GM23338 (cell line): Measurements from ENCODE around the gene TNFRSF11A. TPM values are rescaled to one million over a fixed set of nuclear protein-coding genes. Genes with fewer than 3 reads are reported as not detected.

Source experiments
- ATAC-seq: fragments of 200-7000 bp; cut with Tn5 transposase; 3 replicates; pipeline ENCODE4 v1.9.1; 2020
- DNase-seq: peaks from one replicate; pipeline ENCODE4 v3.0.0-alpha.2; 2015; ENCODE audit warnings: low spot score
- H2AFZ ChIP-seq: fragments of 200-600 bp; sonication (generic); 2 replicates; pipeline ENCODE4 v1.8.0; 2016; ENCODE audit warnings: antibody characterized with exemption, mild to moderate bottlenecking, moderate library complexity
- H3F3A ChIP-seq: fragments of 200-600 bp; sonication (generic); replicated peaks from 2 replicates; pipeline ENCODE4 v1.8.0; 2017; ENCODE audit warnings: antibody characterized with exemption, mixed run types, low read depth
- H3K27ac ChIP-seq: fragments of 200-600 bp; sonication (generic); 2 replicates; pipeline ENCODE4 v1.6.1; 2016; ENCODE audit warnings: low read depth
- H3K27me3 ChIP-seq: fragments of 200-600 bp; sonication (generic); 2 replicates; pipeline ENCODE4 v1.8.0; 2016; ENCODE audit warnings: mild to moderate bottlenecking, mixed run types, moderate library complexity; ENCODE audit not compliant: insufficient read depth
- H3K36me3 ChIP-seq: fragments of 200-600 bp; sonication (generic); 2 replicates; pipeline ENCODE4 v1.8.0; 2016; ENCODE audit warnings: mild to moderate bottlenecking; ENCODE audit not compliant: insufficient read depth
- H3K4me1 ChIP-seq: fragments of 200-600 bp; sonication (generic); 2 replicates; pipeline ENCODE4 v1.8.0; 2016; ENCODE audit warnings: mild to moderate bottlenecking, moderate library complexity; ENCODE audit not compliant: insufficient read depth
- H3K4me2 ChIP-seq: fragments of 200-600 bp; sonication (generic); 2 replicates; pipeline ENCODE4 v1.7.1; 2017; ENCODE audit warnings: mixed run types
- H3K4me3 ChIP-seq: fragments of 200-600 bp; sonication (generic); 2 replicates; pipeline ENCODE4 v1.6.1; 2016; ENCODE audit warnings: mixed run types
- H3K79me2 ChIP-seq: fragments of 200-600 bp; sonication (generic); replicated peaks from 2 replicates; pipeline ENCODE4 v1.8.0; 2017; ENCODE audit warnings: mild to moderate bottlenecking; ENCODE audit not compliant: insufficient read depth
- H3K9me2 ChIP-seq: fragments of 200-600 bp; sonication (generic); 2 replicates; pipeline ENCODE4 v1.8.0; 2017; ENCODE audit not compliant: insufficient read depth
- H4K20me1 ChIP-seq: fragments of 200-600 bp; sonication (generic); replicated peaks from 2 replicates; pipeline ENCODE4 v1.8.0; 2017; ENCODE audit warnings: mild to moderate bottlenecking; ENCODE audit not compliant: insufficient read depth
- H3K27ac Mint-ChIP-seq: 2 replicates; pipeline ENCODE4 v1.8.0; 2020; ENCODE audit warnings: inconsistent platforms, mild to moderate bottlenecking, moderate library complexity, mixed read lengths
- H3K27me3 Mint-ChIP-seq: 3 replicates; pipeline ENCODE4 v1.8.0; 2022; ENCODE audit warnings: low read depth, mild to moderate bottlenecking, moderate library complexity, mixed read lengths, inconsistent platforms; ENCODE audit not compliant: insufficient read depth, poor library complexity
- H3K36me3 Mint-ChIP-seq: 3 replicates; pipeline ENCODE4 v1.8.0; 2021; ENCODE audit warnings: low read depth, mild to moderate bottlenecking, inconsistent platforms, moderate library complexity, mixed read lengths
- H3K4me1 Mint-ChIP-seq: 3 replicates; pipeline ENCODE4 v1.8.0; 2020; ENCODE audit warnings: mild to moderate bottlenecking, inconsistent platforms, mixed read lengths
- H3K4me3 Mint-ChIP-seq: 3 replicates; pipeline ENCODE4 v1.8.0; 2021; ENCODE audit warnings: moderate library complexity, mild to moderate bottlenecking, inconsistent platforms, mixed read lengths
- H3K9me3 Mint-ChIP-seq: 3 replicates; pipeline ENCODE4 v1.8.0; 2020; ENCODE audit warnings: moderate library complexity, mild to moderate bottlenecking, inconsistent platforms, mixed read lengths
- CTCF ChIP-seq, 2 experiments: fragments of 200-600 bp in 1 of 2; sonication (generic) in 1 of 2; conservative IDR thresholded peaks; 2 replicates each; pipeline versions ENCODE4 v1.5.1 to v1.6.1; 2016 to 2017; ENCODE audit warnings: antibody characterized with exemption in 2 of 2, low read depth in 2 of 2, mild to moderate bottlenecking in 2 of 2, moderate library complexity in 1 of 2
- ETS1 ChIP-seq: IDR thresholded peaks from 2 replicates; pipeline ENCODE4 v1.6.1; 2016; ENCODE audit warnings: antibody characterized with exemption
- EZH2 ChIP-seq: fragments of 200-600 bp; sonication (generic); IDR thresholded peaks from one replicate; pipeline ENCODE4 v1.8.0; 2017; ENCODE audit warnings: antibody characterized with exemption, mild to moderate bottlenecking, low read depth; ENCODE audit not compliant: unreplicated experiment
- EZH2phosphoT487 ChIP-seq: fragments of 200-600 bp; sonication (generic); IDR thresholded peaks from one replicate; pipeline ENCODE4 v1.8.1; 2018; ENCODE audit warnings: antibody characterized with exemption; ENCODE audit not compliant: unreplicated experiment
- JUNB ChIP-seq: IDR thresholded peaks from one replicate; pipeline ENCODE4 v1.6.1; 2016; ENCODE audit warnings: antibody characterized with exemption; ENCODE audit not compliant: unreplicated experiment
- NANOG ChIP-seq: IDR thresholded peaks from 2 replicates; pipeline ENCODE4 v1.6.1; 2016; ENCODE audit warnings: antibody characterized with exemption, borderline replicate concordance
- POLR2AphosphoS5 ChIP-seq: IDR thresholded peaks from 2 replicates; pipeline ENCODE4 v1.6.1; 2016; ENCODE audit warnings: antibody characterized with exemption, low read depth
- STAT1 ChIP-seq: IDR thresholded peaks from one replicate; pipeline ENCODE4 v1.6.1; 2016; ENCODE audit warnings: antibody characterized with exemption; ENCODE audit not compliant: unreplicated experiment
- ZNF114 ChIP-seq: fragments of 250-450 bp; sonication (Bioruptor Pico); IDR thresholded peaks from 2 replicates; pipeline ENCODE4 v1.5.0; 2020; ENCODE audit warnings: mild to moderate bottlenecking, moderate library complexity
- ZNF462 ChIP-seq: fragments of 250-450 bp; sonication (Bioruptor Pico); IDR thresholded peaks from 2 replicates; pipeline ENCODE4 v1.5.0; 2020; ENCODE audit warnings: mild to moderate bottlenecking, moderate library complexity
- polyA plus RNA-seq: library from polyadenylated mRNA; unstranded; fragments of >200 nt; fragmentation: Nextera tagmentation; extraction: Ambion mirVana; gene quantifications from 2 replicates; pipeline ENCODE4 v1.2.1, GENCODE V29; 2016
- total RNA-seq: library from RNA; depleted of rRNA; stranded (reverse); fragments of >200 nt; shearing (Covaris generic); gene quantifications from 2 replicates; pipeline ENCODE4 v1.2.3, GENCODE V29; 2014
- TF ChIP-seq, protein P1 (sequence below): IDR thresholded peaks from one replicate; pipeline ENCODE4 v1.6.1; 2018; ENCODE audit warnings: antibody characterized with exemption; ENCODE audit not compliant: unreplicated experiment

Gene TNFRSF11A
- total and polyA plus RNA-seq, 2 experiments from 2014 or later: 3.8 to 7.3 TPM

DNA sequence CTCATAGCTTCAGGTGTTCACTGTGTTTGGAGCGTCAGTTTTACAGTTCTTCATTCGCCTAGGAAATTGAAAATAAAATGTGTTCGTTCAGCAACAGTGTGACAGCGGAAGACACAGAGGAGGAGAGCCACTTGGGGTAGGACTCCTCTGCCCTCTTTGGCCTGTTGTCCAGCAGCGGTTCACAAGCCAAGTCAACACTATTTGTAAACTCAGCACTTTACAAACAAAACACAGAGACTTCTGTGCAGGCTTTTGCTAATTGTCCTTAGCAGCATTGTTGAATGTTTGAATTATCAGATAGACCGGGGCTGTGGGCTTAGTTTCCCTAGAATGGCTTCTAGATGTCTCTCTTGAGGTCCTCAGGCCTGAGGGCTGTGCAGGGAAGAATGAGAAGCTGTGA lies 73.2 kb downstream of the TNFRSF11A start (continued):
- no peak for TF ChIP-seq ZNF462 (CRISPR knock-in tag)
- TF ChIP-seq JUNB: no peak

DNA sequence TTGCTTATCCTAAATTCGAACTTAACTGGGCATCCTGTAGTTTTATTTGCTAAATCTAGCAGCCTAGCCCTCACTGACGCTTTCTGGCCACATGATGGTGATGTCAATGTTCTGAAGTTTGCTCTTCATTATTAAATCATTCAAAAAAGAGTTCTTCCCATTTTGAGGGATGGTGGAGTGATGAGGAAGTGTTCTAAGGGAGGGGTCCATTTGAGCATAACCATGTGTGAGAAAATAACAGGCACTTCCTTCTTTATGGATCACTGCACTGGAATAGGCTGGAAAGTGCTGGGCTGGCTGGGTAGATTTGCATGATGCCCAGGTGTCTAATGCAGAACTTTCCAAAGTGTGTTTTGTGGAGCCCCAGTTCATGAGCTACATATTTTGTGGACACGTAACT lies 74.2 kb downstream of the TNFRSF11A start:
- peaks cover 1% of the 10 kb centered on the region for H3K27me3 Mint-ChIP-seq
- TF ChIP-seq ETS1 (no peak), JUNB (no peak), ZNF114 (CRISPR knock-in tag) (no peak), CTCF (conservative IDR thresholded peaks at IDR 0.05; ENCODE audit: low read depth in 2 of 2) (no peak), EZH2phosphoT487 (no peak), NANOG (no peak), EZH2 (no peak), POLR2AphosphoS5 (no peak), STAT1 (no peak)
- TF ChIP-seq, protein P1, sequence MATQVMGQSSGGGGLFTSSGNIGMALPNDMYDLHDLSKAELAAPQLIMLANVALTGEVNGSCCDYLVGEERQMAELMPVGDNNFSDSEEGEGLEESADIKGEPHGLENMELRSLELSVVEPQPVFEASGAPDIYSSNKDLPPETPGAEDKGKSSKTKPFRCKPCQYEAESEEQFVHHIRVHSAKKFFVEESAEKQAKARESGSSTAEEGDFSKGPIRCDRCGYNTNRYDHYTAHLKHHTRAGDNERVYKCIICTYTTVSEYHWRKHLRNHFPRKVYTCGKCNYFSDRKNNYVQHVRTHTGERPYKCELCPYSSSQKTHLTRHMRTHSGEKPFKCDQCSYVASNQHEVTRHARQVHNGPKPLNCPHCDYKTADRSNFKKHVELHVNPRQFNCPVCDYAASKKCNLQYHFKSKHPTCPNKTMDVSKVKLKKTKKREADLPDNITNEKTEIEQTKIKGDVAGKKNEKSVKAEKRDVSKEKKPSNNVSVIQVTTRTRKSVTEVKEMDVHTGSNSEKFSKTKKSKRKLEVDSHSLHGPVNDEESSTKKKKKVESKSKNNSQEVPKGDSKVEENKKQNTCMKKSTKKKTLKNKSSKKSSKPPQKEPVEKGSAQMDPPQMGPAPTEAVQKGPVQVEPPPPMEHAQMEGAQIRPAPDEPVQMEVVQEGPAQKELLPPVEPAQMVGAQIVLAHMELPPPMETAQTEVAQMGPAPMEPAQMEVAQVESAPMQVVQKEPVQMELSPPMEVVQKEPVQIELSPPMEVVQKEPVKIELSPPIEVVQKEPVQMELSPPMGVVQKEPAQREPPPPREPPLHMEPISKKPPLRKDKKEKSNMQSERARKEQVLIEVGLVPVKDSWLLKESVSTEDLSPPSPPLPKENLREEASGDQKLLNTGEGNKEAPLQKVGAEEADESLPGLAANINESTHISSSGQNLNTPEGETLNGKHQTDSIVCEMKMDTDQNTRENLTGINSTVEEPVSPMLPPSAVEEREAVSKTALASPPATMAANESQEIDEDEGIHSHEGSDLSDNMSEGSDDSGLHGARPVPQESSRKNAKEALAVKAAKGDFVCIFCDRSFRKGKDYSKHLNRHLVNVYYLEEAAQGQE: no peak

More for the DNA sequence above, 74.2 kb downstream of the TNFRSF11A start:
- H3K4me3 Mint-ChIP-seq: no peak overlapping the region
- H3K27me3 ChIP-seq: no peaks in the 10 kb centered on the region
- no peak for ATAC-seq
- peaks cover 11% of the 10 kb centered on the region for H3K9me2 ChIP-seq
- no peaks in the 10 kb centered on the region for H3K79me2 ChIP-seq
- no peak overlapping the region for H3K4me3 ChIP-seq
- H3K36me3 Mint-ChIP-seq: peaks cover 10% of the 10 kb centered on the region
- H3K4me1 Mint-ChIP-seq: peaks cover 15% of the 10 kb centered on the region
- no peak overlapping the region for H3K27ac Mint-ChIP-seq
- H3K4me1 ChIP-seq: peaks cover 34% of the 10 kb centered on the region
- no peak for DNase-seq
- no peaks in the 10 kb centered on the region for H3K36me3 ChIP-seq
- peaks cover 17% of the 10 kb centered on the region for H3K9me3 Mint-ChIP-seq
- H3F3A ChIP-seq: no peaks in the 10 kb centered on the region
- no peak overlapping the region for H3K4me2 ChIP-seq
- H3K27ac ChIP-seq: no peak overlapping the region
- 0 out of 2 replicates have a peak overlapping the region, but pooled peaks have one; percentile 52 for H2AFZ ChIP-seq
- no peaks in the 10 kb centered on the region for H4K20me1 ChIP-seq
